Endothelial cell of umbilical vein (primary cell): ENCODE data around the gene COG5. TPM values are rescaled to one million over a fixed set of nuclear protein-coding genes. Genes with fewer than 3 reads are reported as not detected.

Experiments used
- BruUV-seq: library from RNA; stranded (reverse); fragments of 400-500 nt; replicated peaks from 2 replicates; lab custom pipeline; 2021; lab: Mats Ljungman, UMichigan
- CTCF ChIA-PET: fragments of 300-600, 350-600 bp; sonication (Branson Sonifier 250); formaldehyde crosslinking; loops from one replicate; lab custom pipeline; 2021; ENCODE audit warnings: antibody characterized with exemption, inconsistent platforms; lab: Charles Lee
- POLR2A ChIA-PET: fragments of 300-600, 350-600 bp; sonication (Branson Sonifier 250); formaldehyde crosslinking; loops from one replicate; lab custom pipeline; 2021; ENCODE audit warnings: antibody characterized with exemption, inconsistent platforms; lab: Charles Lee
- DNase-seq: peaks from one replicate; pipeline ENCODE4 v3.0.0-alpha.2; 2011; ENCODE audit warnings: low read depth, low spot score
- FAIRE-seq: peaks from 2 replicates; lab custom pipeline; 2011; peaks lifted over from hg19 to GRCh38; lab: Jason Lieb, UNC
- H2AFZ ChIP-seq: 2 replicates; pipeline ENCODE4 v1.6.0; 2012; ENCODE audit warnings: low read depth, low read length, control low read depth, inconsistent platforms
- H3K27ac ChIP-seq: 2 replicates; pipeline ENCODE4 v1.5.1; 2011; ENCODE audit warnings: low read depth, mild to moderate bottlenecking, control low read depth, low read length, moderate library complexity; ENCODE audit not compliant: insufficient read depth
- H3K27me3 ChIP-seq, 2 experiments: 2 replicates each; pipeline versions ENCODE4 v1.6.0 to v1.6.1; 2011; ENCODE audit warnings: low read length in 2 of 2, mixed read lengths in 1 of 2; ENCODE audit not compliant: control insufficient read depth in 2 of 2, insufficient read depth in 2 of 2
- H3K36me3 ChIP-seq, 2 experiments: 2 replicates in 1 of 2; 3 replicates in 1 of 2; pipeline ENCODE4 v1.5.1; 2011; ENCODE audit warnings: low read length in 2 of 2, mild to moderate bottlenecking in 1 of 2, moderate library complexity in 1 of 2; ENCODE audit not compliant: control insufficient read depth in 2 of 2, insufficient read depth in 2 of 2; ENCODE audit errors: extremely low read depth in 1 of 2
- H3K4me1 ChIP-seq: 3 replicates; pipeline ENCODE4 v1.5.1; 2011; ENCODE audit warnings: mild to moderate bottlenecking, low read length; ENCODE audit not compliant: control insufficient read depth, insufficient read depth; ENCODE audit errors: extremely low read depth
- H3K4me2 ChIP-seq: 2 replicates; pipeline ENCODE4 v1.6.1; 2011; ENCODE audit warnings: low read length, control low read depth, mixed read lengths; ENCODE audit not compliant: insufficient read depth
- H3K4me3 ChIP-seq, 3 experiments: fragments of 200-600 bp in 1 of 3; sonication (generic), shearing (Covaris generic) in 1 of 3; replicated peaks in 1 of 3; 2 replicates each; pipeline ENCODE4 v1.5.1; 2011 to 2016; ENCODE audit warnings: control low read depth in 3 of 3, low read length in 3 of 3, mild to moderate bottlenecking in 2 of 3, inconsistent platforms in 1 of 3, low read depth in 1 of 3, moderate library complexity in 1 of 3; ENCODE audit not compliant: insufficient read depth in 1 of 3
- H3K79me2 ChIP-seq: 2 replicates; pipeline ENCODE4 v1.6.0; 2012; ENCODE audit warnings: low read length, inconsistent platforms; ENCODE audit not compliant: control insufficient read depth, insufficient read depth
- H3K9ac ChIP-seq: replicated peaks from 2 replicates; pipeline ENCODE3; 2011; ENCODE audit warnings: low read length, control low read depth; ENCODE audit not compliant: insufficient read depth; ENCODE audit errors: extremely low read depth
- H3K9me1 ChIP-seq: replicated peaks from 3 replicates; pipeline ENCODE4 v1.6.0; 2011; ENCODE audit warnings: mild to moderate bottlenecking, low read length; ENCODE audit not compliant: control insufficient read depth, insufficient read depth; ENCODE audit errors: extremely low read depth
- H3K9me3 ChIP-seq: replicated peaks from 2 replicates; pipeline ENCODE4 v1.5.1; 2012; ENCODE audit warnings: low read length, inconsistent platforms; ENCODE audit not compliant: control insufficient read depth, insufficient read depth
- H4K20me1 ChIP-seq: replicated peaks from 2 replicates; pipeline ENCODE3; 2011; ENCODE audit warnings: mild to moderate bottlenecking, low read length; ENCODE audit not compliant: control insufficient read depth, insufficient read depth; ENCODE audit errors: extremely low read depth
- CTCF ChIP-seq, 2 donors: IDR thresholded peaks; 1 replicate in 1 of 2; 2 replicates in 1 of 2; pipeline ENCODE4 v1.5.1; 2011; ENCODE audit warnings: low read length in 2 of 2, mild to moderate bottlenecking in 2 of 2, moderate library complexity in 2 of 2, control low read depth in 1 of 2, inconsistent platforms in 1 of 2, low read depth in 1 of 2; ENCODE audit not compliant: insufficient read depth in 1 of 2; ENCODE audit errors: extremely low read depth in 1 of 2
- EZH2 ChIP-seq: IDR thresholded peaks from 2 replicates; pipeline ENCODE4 v1.6.1; 2012; ENCODE audit warnings: borderline replicate concordance, low read depth, mild to moderate bottlenecking, moderate library complexity, low read length, inconsistent platforms; ENCODE audit not compliant: severe bottlenecking
- FOS ChIP-seq: IDR thresholded peaks from 2 replicates; pipeline ENCODE4 v1.6.1; 2011; ENCODE audit warnings: mild to moderate bottlenecking, low read length, moderate library complexity, borderline replicate concordance; ENCODE audit not compliant: insufficient read depth
- GATA2 ChIP-seq: IDR thresholded peaks from 2 replicates; pipeline ENCODE4 v1.7.0; 2011; ENCODE audit warnings: low read depth, mild to moderate bottlenecking, moderate library complexity, mixed read lengths, low read length; ENCODE audit not compliant: insufficient read length, insufficient read depth
- JUN ChIP-seq: IDR thresholded peaks from 2 replicates; pipeline ENCODE4 v1.6.1; 2011; ENCODE audit warnings: borderline replicate concordance, low read depth; ENCODE audit not compliant: insufficient read length, insufficient read depth
- MYC ChIP-seq: IDR thresholded peaks from one replicate; pipeline ENCODE4 v1.6.1; 2011; ENCODE audit warnings: mild to moderate bottlenecking, low read depth, low read length
- POLR2A ChIP-seq: IDR thresholded peaks from 2 replicates; pipeline ENCODE4 v1.6.1; 2012; ENCODE audit warnings: low read depth, mild to moderate bottlenecking, control low read depth, low read length
- POLR2AphosphoS5 ChIP-seq: IDR thresholded peaks from 2 replicates; pipeline ENCODE4 v1.6.1; 2012; ENCODE audit warnings: low read depth, mild to moderate bottlenecking, control low read depth, low read length, moderate library complexity; ENCODE audit not compliant: insufficient read depth
- dilution Hi-C: fragments of 300-500 bp; cut with MboI; formaldehyde crosslinking; loops from one replicate; pipeline ENCODE4 v1.15.0; 2019; ENCODE audit warnings: low sequenced_read_pairs; ENCODE audit not compliant: extremely low pct_ligation_motif_present
- intact Hi-C: fragments of 100-400 bp; cut with micrococcal nuclease; formaldehyde crosslinking; loops from one replicate; pipeline ENCODE4 v1.10.0; 2022
- polyA plus RNA-seq, 4 experiments: library from polyadenylated mRNA; depleted of rRNA in 3 of 4; stranded (reverse) in 3 of 4; unstranded in 1 of 4; fragments of >200 nt; gene quantifications; 2 replicates each; pipeline versions ENCODE4 v1.2.1 to v1.2.3, GENCODE V29; 2011 to 2012; ENCODE audit warnings: missing spikeins in 1 of 4
- total RNA-seq: library from RNA; stranded (reverse); gene quantifications from 2 replicates; pipeline ENCODE4 v1.2.3, GENCODE V29; 2021
- TF ChIP-seq, protein P1 (sequence below): IDR thresholded peaks from 2 replicates; pipeline ENCODE4 v1.6.1; 2011; ENCODE audit not compliant: insufficient read depth, insufficient read length

Gene COG5
- total and polyA plus RNA-seq, 2 donors (not counting 3 experiments of a cell fraction or from before 2014, with no cell fraction given), result 18.8 to 45.3 TPM

DNA sequence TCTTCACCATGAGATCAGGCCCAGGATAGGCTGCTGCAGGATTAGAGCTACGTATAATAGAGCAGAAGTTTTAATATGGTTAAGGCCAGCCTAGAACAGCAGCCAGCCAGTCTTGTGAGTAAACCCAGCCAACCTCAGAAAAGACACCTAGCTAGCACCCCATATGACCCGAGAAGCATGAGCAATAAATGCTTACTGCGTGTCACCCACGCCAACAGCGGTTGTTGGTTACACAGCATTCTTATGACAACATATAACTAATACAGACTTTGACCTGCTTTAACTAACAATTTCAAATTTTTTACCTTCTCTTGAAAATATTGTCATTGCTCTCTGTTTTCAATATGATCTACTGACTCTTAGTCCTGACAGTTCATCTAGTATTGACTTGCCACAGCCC lies 289.2 kb downstream of the COG5 start:
- FAIRE-seq (no peak), DNase-seq (no peak)
- Histone ChIP-seq H2AFZ (no peak overlapping the region), H3K9me1 (no peaks in the 10 kb centered on the region), H3K27me3 (no peaks in the 10 kb centered on the region), H3K4me3 (no peak overlapping the region), H4K20me1 (no peaks in the 10 kb centered on the region), H3K4me2 (no peak overlapping the region), H3K4me1 (no peaks in the 10 kb centered on the region), H3K36me3 (no peaks in the 10 kb centered on the region), H3K9me3 (no peaks in the 10 kb centered on the region), H3K79me2 (no peaks in the 10 kb centered on the region), H3K27ac (no peak overlapping the region), H3K9ac (no peak overlapping the region)
- no peak for TF ChIP-seq POLR2A
- TF ChIP-seq EZH2, result no peak
- TF ChIP-seq JUN, result no peak
- TF ChIP-seq GATA2, result no peak
- no peak for TF ChIP-seq FOS
- TF ChIP-seq CTCF (IDR thresholded peaks at IDR 0.05; ENCODE audit: extremely low read depth in 1 of 2, insufficient read depth in 1 of 2, low read depth in 1 of 2, low read length in 2 of 2), result no peak
- no peak for TF ChIP-seq MYC
- TF ChIP-seq, protein P1, sequence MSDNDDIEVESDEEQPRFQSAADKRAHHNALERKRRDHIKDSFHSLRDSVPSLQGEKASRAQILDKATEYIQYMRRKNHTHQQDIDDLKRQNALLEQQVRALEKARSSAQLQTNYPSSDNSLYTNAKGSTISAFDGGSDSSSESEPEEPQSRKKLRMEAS, result no peak
- no peak for TF ChIP-seq POLR2AphosphoS5
- dilution Hi-C loops (no loop called here), intact Hi-C loops (no loop called here)
- ChIA-PET CTCF (interaction anchor here (0.8 to 1.4 kb wide), 3 partner anchors 10 to 469 kb away, joined by 3 to 4 read pairs (median 3); no protein-coding TSS in a partner anchor), POLR2A (no interaction called here)
- no TSS peak for BruUV-seq
